Natural killer cell (primary cell): ENCODE results near the gene SH3BP2. TPM values are rescaled to one million over a fixed set of nuclear protein-coding genes. Genes with fewer than 3 reads are reported as not detected.
A peak's percentile ranks its signal among the peaks of the same experiment; 100 is the strongest.

Experiments
- ATAC-seq, 3 donors: fragments of 150-1000 bp in 2 of 3; fragments of 200-7000 bp in 1 of 3; cut with Tn5 transposase; 1 replicate in 1 of 3; 2 replicates in 2 of 3; pipeline ENCODE4 v1.10.0; 2021; ENCODE audit warnings: mild to moderate bottlenecking in 2 of 3, moderate library complexity in 2 of 3
- DNase-seq, 2 donors: peaks; one replicate each; pipeline versions ENCODE4 v3.0.0 to v3.0.0-alpha.2; 2013 to 2021; ENCODE audit warnings: mixed read lengths in 1 of 2
- H3K27ac ChIP-seq: one replicate; pipeline ENCODE4 v1.5.1; 2013; ENCODE audit warnings: mild to moderate bottlenecking, low read length
- H3K27me3 ChIP-seq: one replicate; pipeline ENCODE4 v1.6.1; 2013; ENCODE audit warnings: low read length; ENCODE audit not compliant: control insufficient read depth, insufficient read depth
- H3K36me3 ChIP-seq: one replicate; pipeline ENCODE4 v1.6.1; 2013; ENCODE audit warnings: low read length; ENCODE audit not compliant: control insufficient read depth, insufficient read depth
- H3K4me1 ChIP-seq: one replicate; pipeline ENCODE4 v1.6.1; 2013; ENCODE audit warnings: low read length; ENCODE audit not compliant: control insufficient read depth, insufficient read depth
- H3K4me3 ChIP-seq: one replicate; pipeline ENCODE4 v1.5.1; 2013; ENCODE audit warnings: low read length
- H3K9me3 ChIP-seq: one replicate; pipeline ENCODE4 v1.6.1; 2013; ENCODE audit warnings: low read length; ENCODE audit not compliant: control insufficient read depth, insufficient read depth
- H3K27ac Mint-ChIP-seq, 2 donors: one replicate each; pipeline ENCODE4 v1.8.0; 2022; ENCODE audit warnings: mild to moderate bottlenecking in 2 of 2, mixed read lengths in 2 of 2, moderate library complexity in 1 of 2
- H3K27me3 Mint-ChIP-seq, 2 donors: one replicate each; pipeline ENCODE4 v1.8.0; 2022; ENCODE audit warnings: low read depth in 2 of 2, mixed read lengths in 2 of 2
- H3K36me3 Mint-ChIP-seq: one replicate; pipeline ENCODE4 v1.8.0; 2022; ENCODE audit warnings: mixed read lengths
- H3K4me1 Mint-ChIP-seq, 2 donors: one replicate each; pipeline ENCODE4 v1.8.0; 2022; ENCODE audit warnings: mixed read lengths in 2 of 2
- H3K4me3 Mint-ChIP-seq: one replicate; pipeline ENCODE4 v1.8.0; 2022; ENCODE audit warnings: mild to moderate bottlenecking, moderate library complexity, mixed read lengths
- H3K9me3 Mint-ChIP-seq, 2 donors: one replicate each; pipeline ENCODE4 v1.8.0; 2022; ENCODE audit warnings: mixed read lengths in 2 of 2
- WGBS: methylation state at CpG from one replicate; pipeline ENCODE4 v1.1.7; 2013; ENCODE audit warnings: missing lambda C conversion rate; ENCODE audit not compliant: insufficient coverage; 5-methylcytosine and 5-hydroxymethylcytosine counted together
- intact Hi-C: fragments of 100-400 bp; cut with micrococcal nuclease; formaldehyde crosslinking; loops from one replicate; pipeline ENCODE4 v1.14.2; 2022
- total RNA-seq, 4 donors: library from RNA; stranded (reverse); fragments of 120-200 nt in 1 of 4; gene quantifications; one replicate each; pipeline versions ENCODE4 v1.2.3 to v1.2.4, GENCODE V29; 2013 to 2022
- TF ChIP-seq, protein P1 (sequence below): fragments of 200-600 bp; IDR thresholded peaks from one replicate; pipeline ENCODE4 v1.8.0; 2022; ENCODE audit warnings: antibody characterized with exemption

Gene SH3BP2
- total RNA-seq, 3 donors from 2014 or later (not counting 1 experiment from before 2014, with no cell fraction given), result 213 to 283 (median 221) TPM

DNA sequence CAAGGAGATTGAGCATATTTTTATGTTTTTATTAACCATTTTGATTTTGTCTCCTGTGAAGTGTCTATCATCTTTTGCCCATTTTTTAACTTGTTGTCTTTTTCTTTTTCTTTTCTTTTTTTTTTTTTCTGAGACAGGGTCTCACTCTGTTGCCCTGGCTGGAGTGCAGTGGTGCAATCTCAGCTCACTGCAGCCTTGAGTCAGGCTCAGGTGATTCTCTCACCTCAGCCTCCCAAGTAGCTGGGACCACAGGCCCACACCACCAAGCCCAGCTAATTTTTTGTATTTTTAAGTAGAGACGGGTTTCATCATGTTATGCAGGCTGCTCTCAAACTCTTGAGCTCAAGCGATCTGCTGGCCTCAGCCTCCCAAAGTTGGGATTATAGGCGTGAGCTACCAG lies 46.2 kb downstream of the SH3BP2 start:
- no peaks in the 10 kb centered on the region for H3K27me3 ChIP-seq
- peaks cover 8% of the 10 kb centered on the region for H3K36me3 ChIP-seq
- Mint-ChIP-seq H3K9me3 (peaks cover 2 to 3% of the 10 kb centered on the region in 2 donors), H3K4me1 (peaks cover 76 to 85% of the 10 kb centered on the region in 2 donors), H3K36me3 (no peaks in the 10 kb centered on the region), H3K4me3 (peak overlapping the region; percentile 87), H3K27me3 (no peaks in the 10 kb centered on the region), H3K27ac (peak overlapping the region; percentile 84 to 88)
- TF ChIP-seq, protein P1, sequence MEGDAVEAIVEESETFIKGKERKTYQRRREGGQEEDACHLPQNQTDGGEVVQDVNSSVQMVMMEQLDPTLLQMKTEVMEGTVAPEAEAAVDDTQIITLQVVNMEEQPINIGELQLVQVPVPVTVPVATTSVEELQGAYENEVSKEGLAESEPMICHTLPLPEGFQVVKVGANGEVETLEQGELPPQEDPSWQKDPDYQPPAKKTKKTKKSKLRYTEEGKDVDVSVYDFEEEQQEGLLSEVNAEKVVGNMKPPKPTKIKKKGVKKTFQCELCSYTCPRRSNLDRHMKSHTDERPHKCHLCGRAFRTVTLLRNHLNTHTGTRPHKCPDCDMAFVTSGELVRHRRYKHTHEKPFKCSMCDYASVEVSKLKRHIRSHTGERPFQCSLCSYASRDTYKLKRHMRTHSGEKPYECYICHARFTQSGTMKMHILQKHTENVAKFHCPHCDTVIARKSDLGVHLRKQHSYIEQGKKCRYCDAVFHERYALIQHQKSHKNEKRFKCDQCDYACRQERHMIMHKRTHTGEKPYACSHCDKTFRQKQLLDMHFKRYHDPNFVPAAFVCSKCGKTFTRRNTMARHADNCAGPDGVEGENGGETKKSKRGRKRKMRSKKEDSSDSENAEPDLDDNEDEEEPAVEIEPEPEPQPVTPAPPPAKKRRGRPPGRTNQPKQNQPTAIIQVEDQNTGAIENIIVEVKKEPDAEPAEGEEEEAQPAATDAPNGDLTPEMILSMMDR, result no peak
- intact Hi-C loops, result no loop called here
- H3K27ac ChIP-seq, result peak overlapping the region; percentile 77
- peaks cover 72% of the 10 kb centered on the region for H3K4me1 ChIP-seq
- no CpG with 5 or more reads among the region's 3 CpGs for WGBS
- DNase-seq, result no peak
- ATAC-seq, result no peak
- no peak overlapping the region for H3K4me3 ChIP-seq
- H3K9me3 ChIP-seq, result no peaks in the 10 kb centered on the region

DNA sequence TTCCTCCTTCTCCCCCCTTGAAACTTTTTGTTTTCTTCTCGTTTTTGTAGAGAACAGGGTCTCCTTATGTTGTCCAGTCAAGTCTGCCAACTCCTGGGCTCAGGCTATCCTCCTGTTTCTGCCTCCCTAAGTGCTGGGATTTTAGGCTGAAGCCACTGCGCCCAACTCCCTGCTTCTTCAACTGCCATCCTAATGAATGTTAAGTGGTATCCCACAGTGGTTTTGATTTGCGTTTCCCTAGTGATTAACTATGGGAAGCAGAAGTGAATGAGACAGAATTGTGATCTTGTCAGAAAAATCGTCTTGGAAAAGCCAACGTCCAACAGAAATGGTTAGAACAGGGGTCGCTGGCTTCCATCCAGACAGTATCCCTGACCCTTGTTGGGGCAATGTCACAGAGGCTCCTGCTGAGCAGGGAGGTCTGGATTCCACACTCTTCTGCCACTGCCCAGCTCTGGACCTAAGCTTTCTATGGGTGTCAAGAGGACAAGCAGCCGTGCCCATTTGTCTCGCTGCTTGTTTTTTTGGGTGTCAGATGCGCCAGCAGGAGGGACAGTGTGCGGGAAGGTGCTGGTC lies 49.9 kb downstream of the SH3BP2 start:
- peak overlapping the region; percentile 50 for H3K4me3 ChIP-seq
- TF ChIP-seq, protein P1, result no peak
- 23% methylated on average over 10 of the region's 10 CpGs for WGBS
- Mint-ChIP-seq H3K4me3 (peak overlapping the region; percentile 81), H3K27ac (peak overlapping the region; percentile 78 to 91), H3K36me3 (no peaks in the 10 kb centered on the region), H3K9me3 (peaks cover 2 to 3% of the 10 kb centered on the region in 2 donors), H3K27me3 (no peaks in the 10 kb centered on the region), H3K4me1 (peaks cover 72 to 76% of the 10 kb centered on the region in 2 donors)
- peaks cover 55% of the 10 kb centered on the region for H3K4me1 ChIP-seq
- no peaks in the 10 kb centered on the region for H3K9me3 ChIP-seq
- DNase-seq, result no peak
- no peaks in the 10 kb centered on the region for H3K27me3 ChIP-seq
- intact Hi-C loops, result no loop called here
- no peaks in the 10 kb centered on the region for H3K36me3 ChIP-seq
- H3K27ac ChIP-seq, result peak overlapping the region; percentile 74
- no peak for ATAC-seq

DNA sequence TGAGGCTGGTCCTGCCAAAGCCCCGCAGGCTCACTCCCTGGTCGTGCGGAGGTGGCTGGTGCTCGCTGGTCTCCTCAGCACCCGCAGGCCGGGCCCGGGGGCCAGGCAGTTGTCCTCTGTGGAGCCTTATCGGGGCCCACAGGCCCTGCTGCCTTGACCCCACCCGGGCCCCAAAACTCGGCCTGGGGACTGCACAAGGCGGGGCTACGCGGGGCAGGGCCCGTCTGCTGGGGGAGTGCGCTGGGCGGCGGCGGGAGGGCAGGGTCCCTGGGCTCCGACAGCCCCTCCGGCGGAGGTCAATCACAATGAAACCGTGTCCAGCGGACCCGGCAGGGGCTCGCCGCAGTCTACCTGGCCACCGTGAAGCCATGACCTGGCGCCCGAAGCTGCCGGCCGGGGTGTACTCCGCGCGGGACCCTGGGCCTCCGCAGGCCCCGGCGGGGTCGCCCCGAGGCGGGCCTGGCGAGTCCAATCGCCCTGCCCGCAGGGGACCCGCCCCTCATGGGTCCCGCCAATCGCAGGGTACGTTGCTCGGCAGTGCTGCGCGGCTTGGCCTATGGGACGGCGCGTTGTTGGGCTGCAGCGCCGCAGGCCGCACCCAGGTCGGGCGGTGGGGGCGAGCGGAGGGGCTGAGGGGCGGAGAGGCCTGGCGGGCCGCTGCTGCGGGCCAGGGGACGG lies 50.5 kb downstream of the SH3BP2 start, which contains the start of gene ADD1:
TSS of gene ADD1 (plus strand) at position 582 of the 678 bp plus-strand sequence. CDS start 32,072 bp downstream, outside the sequence.
- H3K4me1 ChIP-seq, result peaks cover 53% of the 10 kb centered on the region
- peak within 1 kb of the TSS; percentile 91 to 94 for H3K27ac Mint-ChIP-seq

More for the DNA sequence above, 50.5 kb downstream of the SH3BP2 start, which contains the start of gene ADD1:
- peaks cover 2 to 3% of the 10 kb centered on the region in 2 donors for H3K9me3 Mint-ChIP-seq
- peaks cover 68 to 72% of the 10 kb centered on the region in 2 donors for H3K4me1 Mint-ChIP-seq
- H3K4me3 ChIP-seq, result peak within 1 kb of the TSS; percentile 98
- peak within 1 kb of the TSS; percentile 81 for H3K27ac ChIP-seq
- H3K36me3 ChIP-seq, result no peaks in the 10 kb centered on the region
- ATAC-seq (peak; percentile 92 to 98 (median 94)), DNase-seq (peak; percentile 96 to 99)
- H3K27me3 Mint-ChIP-seq, result no peaks in the 10 kb centered on the region
- H3K36me3 Mint-ChIP-seq, result no peaks in the 10 kb centered on the region
- under 1% methylated on average over 65 of the region's 65 CpGs for WGBS
- no peaks in the 10 kb centered on the region for H3K27me3 ChIP-seq
- no peaks in the 10 kb centered on the region for H3K9me3 ChIP-seq
- TF ChIP-seq, protein P1, result no peak
- intact Hi-C loops, result no loop called here
- peak within 1 kb of the TSS; percentile 98 for H3K4me3 Mint-ChIP-seq
